MM.1S (cell line): ENCODE data around the gene IPO11.

ENCODE experiments used
- CTCF ChIP-seq: fragments of 300-600 bp; sonication (generic); IDR thresholded peaks from 2 replicates; pipeline ENCODE4 v1.5.1; 2016; ENCODE audit warnings: antibody characterized with exemption, low read length, mixed read lengths
- EZH2 ChIP-seq: fragments of 300-600 bp; sonication (generic); optimal IDR thresholded peaks from 2 replicates; pipeline ENCODE3; 2017; ENCODE audit warnings: low read depth, mild to moderate bottlenecking, antibody characterized with exemption, low read length, mixed read lengths

DNA sequence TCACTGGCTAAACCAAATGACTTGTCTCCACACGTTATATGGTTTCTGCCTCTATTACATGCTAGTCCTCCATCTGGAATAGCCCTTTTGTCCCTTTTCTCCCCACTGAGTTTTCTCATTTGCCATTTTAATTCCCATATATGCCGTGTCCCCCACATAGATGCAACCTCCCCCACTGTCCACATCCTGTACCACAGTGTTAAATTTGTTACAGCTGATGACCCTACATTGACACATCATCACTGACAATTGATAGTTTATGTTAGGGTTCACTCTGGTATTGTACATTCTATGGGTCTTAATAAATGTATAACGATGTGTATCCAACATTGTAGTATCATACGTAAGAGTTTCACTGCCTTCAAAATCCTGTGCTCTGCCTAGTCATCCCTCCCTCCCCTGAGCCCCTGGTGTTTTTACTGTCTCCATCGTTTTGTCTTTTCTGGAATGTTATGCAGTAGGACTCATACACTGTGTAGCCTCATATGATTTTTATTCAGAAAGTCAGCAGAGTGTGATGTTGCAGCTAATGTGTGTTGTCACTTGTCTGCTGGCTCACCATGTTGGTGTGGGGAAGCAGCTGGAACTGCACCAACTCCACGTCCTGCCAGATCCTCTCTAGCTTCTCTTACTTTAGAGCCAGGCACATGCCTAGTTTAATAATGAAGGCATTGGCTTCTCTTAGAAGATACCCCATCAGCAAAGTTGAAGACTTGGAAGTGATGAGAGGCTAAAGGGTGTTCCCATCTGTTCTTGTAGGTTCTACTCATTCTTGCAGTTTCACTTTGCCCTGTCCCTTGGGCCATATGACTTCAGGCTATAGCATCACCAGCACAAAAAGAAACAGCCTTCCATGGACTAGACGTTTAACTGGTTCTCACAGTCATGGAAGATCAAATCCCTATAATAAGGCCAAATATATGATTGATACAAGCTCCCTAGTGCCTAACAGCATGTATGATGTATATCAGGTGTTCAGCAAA, 196.3 kb downstream of the IPO11 start:
- TF ChIP-seq CTCF, result no peak
- no peak for TF ChIP-seq EZH2
